Activated B cell treated with CpG ODN at 0.5 μM for 24 hours (primary cell): ENCODE results near the gene SLC15A4. TPM values are rescaled to one million over a fixed set of nuclear protein-coding genes. Genes with fewer than 3 reads are reported as not detected.

Experiments
- ATAC-seq: fragments of 200-7000 bp; cut with Tn5 transposase; one replicate; pipeline ENCODE4 v1.10.0; 2021; ENCODE audit warnings: low read depth, mild to moderate bottlenecking, moderate library complexity
- CTCF ChIA-PET: fragments of 350-600 bp; sonication (Branson Sonifier 250); formaldehyde crosslinking; loops from one replicate; lab custom pipeline; 2021; ENCODE audit warnings: antibody characterized with exemption; lab: Charles Lee
- POLR2A ChIA-PET: fragments of 350-600 bp; sonication (Branson Sonifier 250); formaldehyde crosslinking; loops from one replicate; lab custom pipeline; 2021; ENCODE audit warnings: antibody characterized with exemption; lab: Charles Lee
- DNase-seq: peaks from one replicate; pipeline ENCODE4 v3.0.0; 2022
- H3K27ac Mint-ChIP-seq: one replicate; pipeline ENCODE4 v1.8.0; 2020; ENCODE audit warnings: mixed read lengths
- H3K27me3 Mint-ChIP-seq: one replicate; pipeline ENCODE4 v1.8.0; 2021; ENCODE audit warnings: mixed read lengths
- H3K36me3 Mint-ChIP-seq: one replicate; pipeline ENCODE4 v1.8.0; 2021; ENCODE audit warnings: low read depth, mixed read lengths
- H3K4me1 Mint-ChIP-seq: one replicate; pipeline ENCODE4 v1.8.0; 2021; ENCODE audit warnings: mixed read lengths
- H3K4me3 Mint-ChIP-seq: one replicate; pipeline ENCODE4 v1.8.0; 2020; ENCODE audit warnings: mild to moderate bottlenecking, mixed read lengths
- H3K9me3 Mint-ChIP-seq: one replicate; pipeline ENCODE4 v1.8.0; 2020; ENCODE audit warnings: mixed read lengths
- intact Hi-C: fragments of 100-400 bp; cut with micrococcal nuclease; formaldehyde crosslinking; loops from one replicate; pipeline ENCODE4 v1.15.1; 2024
- total RNA-seq: library from RNA; stranded (reverse); gene quantifications from 2 replicates; pipeline ENCODE4 v1.2.3, GENCODE V29; 2022
- TF ChIP-seq, protein P1 (sequence below): fragments of 200-600 bp; IDR thresholded peaks from one replicate; pipeline ENCODE4 v1.8.0; 2022; ENCODE audit warnings: antibody characterized with exemption, mild to moderate bottlenecking

SLC15A4 gene
- total RNA-seq, 1 donor from 2014 or later, result 54.0 TPM

GRCh38 chr12:128790653-128791373, 32.9 kb downstream of the SLC15A4 start:
- ChIA-PET CTCF (interaction anchor here (1.0 to 1.7 kb wide), 2 partner anchors 8 to 10 kb away, joined by 3 to 6 read pairs; no protein-coding TSS in a partner anchor), POLR2A (interaction anchor here (0.8 to 1.0 kb wide), 3 partner anchors 29 to 39 kb away, joined by 3 read pairs; partner anchors contain the start of gene SLC15A4)
- TF ChIP-seq, protein P1, sequence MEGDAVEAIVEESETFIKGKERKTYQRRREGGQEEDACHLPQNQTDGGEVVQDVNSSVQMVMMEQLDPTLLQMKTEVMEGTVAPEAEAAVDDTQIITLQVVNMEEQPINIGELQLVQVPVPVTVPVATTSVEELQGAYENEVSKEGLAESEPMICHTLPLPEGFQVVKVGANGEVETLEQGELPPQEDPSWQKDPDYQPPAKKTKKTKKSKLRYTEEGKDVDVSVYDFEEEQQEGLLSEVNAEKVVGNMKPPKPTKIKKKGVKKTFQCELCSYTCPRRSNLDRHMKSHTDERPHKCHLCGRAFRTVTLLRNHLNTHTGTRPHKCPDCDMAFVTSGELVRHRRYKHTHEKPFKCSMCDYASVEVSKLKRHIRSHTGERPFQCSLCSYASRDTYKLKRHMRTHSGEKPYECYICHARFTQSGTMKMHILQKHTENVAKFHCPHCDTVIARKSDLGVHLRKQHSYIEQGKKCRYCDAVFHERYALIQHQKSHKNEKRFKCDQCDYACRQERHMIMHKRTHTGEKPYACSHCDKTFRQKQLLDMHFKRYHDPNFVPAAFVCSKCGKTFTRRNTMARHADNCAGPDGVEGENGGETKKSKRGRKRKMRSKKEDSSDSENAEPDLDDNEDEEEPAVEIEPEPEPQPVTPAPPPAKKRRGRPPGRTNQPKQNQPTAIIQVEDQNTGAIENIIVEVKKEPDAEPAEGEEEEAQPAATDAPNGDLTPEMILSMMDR, result no peak
- DNase-seq, result no peak
- ATAC-seq, result no peak
- H3K36me3 Mint-ChIP-seq, result peaks cover 49% of the 10 kb centered on the region
- no peaks in the 10 kb centered on the region for H3K9me3 Mint-ChIP-seq
- intact Hi-C loops, result loop anchor here (1.0 kb wide), 1 partner anchor 8 kb away; no protein-coding TSS in a partner anchor
- no peak overlapping the region for H3K4me3 Mint-ChIP-seq
- peaks cover 88% of the 10 kb centered on the region for H3K4me1 Mint-ChIP-seq
- peak overlapping the region; percentile 79 for H3K27ac Mint-ChIP-seq
- H3K27me3 Mint-ChIP-seq, result no peaks in the 10 kb centered on the region

DNA sequence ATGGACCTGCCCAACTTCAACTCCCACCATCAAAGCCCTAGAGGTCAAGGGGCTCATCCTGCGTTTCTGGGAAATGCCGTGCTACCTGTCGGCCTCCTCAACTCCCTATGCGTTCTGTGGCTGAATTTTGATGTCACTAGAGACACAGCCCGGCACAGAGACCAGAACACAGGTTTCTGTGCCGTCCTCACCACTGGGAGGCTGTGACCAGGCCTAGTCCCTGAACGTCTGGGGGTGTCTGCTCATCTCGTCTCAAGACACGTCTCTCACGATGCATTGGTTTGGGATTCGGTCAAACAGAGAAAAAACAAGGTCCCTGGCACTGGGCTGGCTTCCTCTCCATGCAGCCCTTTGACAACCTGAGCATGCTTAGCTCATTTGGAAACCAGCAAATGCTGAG, 33.5 kb downstream of the SLC15A4 start:
- Mint-ChIP-seq H3K27ac (peak overlapping the region; percentile 72), H3K4me3 (no peak overlapping the region), H3K36me3 (peaks cover 43% of the 10 kb centered on the region), H3K27me3 (no peaks in the 10 kb centered on the region), H3K4me1 (peaks cover 82% of the 10 kb centered on the region), H3K9me3 (no peaks in the 10 kb centered on the region)
- TF ChIP-seq, protein P1, result no peak
- DNase-seq (no peak), ATAC-seq (no peak)
- intact Hi-C loops, result no loop called here
- POLR2A ChIA-PET, result interaction anchor here (0.8 to 1.1 kb wide), 3 partner anchors 30 to 40 kb away, joined by 3 to 4 read pairs (median 3); partner anchors contain the start of gene SLC15A4
- CTCF ChIA-PET, result interaction anchor here (0.9 to 1.7 kb wide), 3 partner anchors 9 to 12 kb away, joined by 3 to 6 read pairs (median 4); no protein-coding TSS in a partner anchor

DNA sequence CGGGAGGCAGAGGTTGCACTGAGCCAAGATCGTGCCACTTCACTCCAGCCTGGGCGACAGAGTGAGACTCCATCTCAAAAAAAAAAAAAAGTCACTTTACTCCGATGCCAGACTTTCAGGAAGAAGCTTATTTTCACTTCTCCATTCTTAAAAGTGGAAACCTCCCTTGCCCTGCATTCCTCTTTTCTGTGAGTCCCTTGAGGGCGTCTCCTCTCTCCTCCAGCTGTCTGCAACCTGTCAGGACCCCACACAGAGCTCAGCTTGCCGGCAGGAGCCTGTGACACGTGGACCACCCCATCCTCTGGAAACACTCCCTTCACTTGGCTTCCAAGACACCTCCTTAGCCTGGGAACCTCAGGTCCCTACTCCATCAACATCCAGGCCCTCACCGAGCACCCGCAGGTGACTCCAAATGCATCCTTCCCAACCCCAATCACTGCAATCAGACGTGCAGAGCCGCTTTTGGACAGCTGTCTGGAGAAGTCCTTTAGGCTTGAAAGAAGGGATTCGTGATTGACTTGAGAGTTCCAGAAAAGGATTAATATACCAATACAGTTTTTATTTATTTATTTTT, 34.3 kb downstream of the SLC15A4 start:
- intact Hi-C loops, result no loop called here
- Mint-ChIP-seq H3K4me1 (peaks cover 74% of the 10 kb centered on the region), H3K9me3 (no peaks in the 10 kb centered on the region), H3K4me3 (peak overlapping the region; percentile 49), H3K27ac (peak overlapping the region; percentile 77), H3K27me3 (no peaks in the 10 kb centered on the region), H3K36me3 (peaks cover 35% of the 10 kb centered on the region)
- POLR2A ChIA-PET, result interaction anchor here (0.6 to 1.1 kb wide), 5 partner anchors 20 to 41 kb away, joined by 3 to 9 read pairs (median 4); partner anchors contain the start of gene SLC15A4
- TF ChIP-seq, protein P1, result no peak
- CTCF ChIA-PET, result interaction anchor here (0.9 to 1.7 kb wide), 2 partner anchors 10 to 13 kb away, joined by 4 to 6 read pairs; no protein-coding TSS in a partner anchor
- DNase-seq (no peak), ATAC-seq (peak; percentile 65)

GRCh38 chr12:128787827-128788226, 35.9 kb downstream of the SLC15A4 start:
- DNase-seq (no peak), ATAC-seq (no peak)
- intact Hi-C loops, result no loop called here
- TF ChIP-seq, protein P1, result no peak
- Mint-ChIP-seq H3K36me3 (peaks cover 20% of the 10 kb centered on the region), H3K27ac (peak overlapping the region; percentile 24), H3K27me3 (no peaks in the 10 kb centered on the region), H3K9me3 (no peaks in the 10 kb centered on the region), H3K4me1 (peaks cover 70% of the 10 kb centered on the region), H3K4me3 (no peak overlapping the region)
- ChIA-PET POLR2A (interaction anchor here (1.2 kb wide), 1 partner anchor 36 kb away, joined by 4 read pairs; the partner anchor contains the start of gene SLC15A4), CTCF (no interaction called here)
